ENCODE results near the gene RHOD.

The RHOD gene

DNA sequence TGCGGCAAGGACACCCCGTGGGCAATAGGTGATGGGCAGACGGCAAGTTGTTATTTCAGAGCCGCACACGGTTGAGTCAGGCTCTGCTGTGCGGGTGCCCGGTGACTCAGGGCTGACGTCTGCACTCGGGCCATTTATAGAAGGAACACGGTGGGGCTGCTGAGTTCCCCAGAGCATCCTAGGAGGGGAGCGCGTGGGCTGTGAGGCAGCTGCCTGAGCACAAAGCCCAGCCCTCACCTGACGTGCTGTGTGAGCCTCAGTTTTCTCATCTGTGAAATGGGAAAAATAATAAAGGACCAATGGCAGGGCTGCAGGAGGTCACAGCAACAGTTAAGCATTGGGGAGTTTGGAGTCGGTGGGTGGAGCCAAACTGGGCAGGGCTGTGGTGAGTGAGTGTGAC, 11.3 kb upstream of the RHOD start:
- Histone ChIP-seq H3K9ac (ENCODE audit: low read length) (no peak overlapping the region), H3K36me3 (ENCODE audit: low read length) (no peaks in the 10 kb centered on the region), H3K9me2 (replicated peaks; ENCODE audit: insufficient read depth, low read length) (no peaks in the 10 kb centered on the region), H3K27ac (ENCODE audit: low read depth, low read length) (no peak overlapping the region), H3K27me3 (ENCODE audit: low read length) (no peaks in the 10 kb centered on the region), H3K79me2 (ENCODE audit: insufficient read depth, low read length) (no peaks in the 10 kb centered on the region), H4K20me1 (ENCODE audit: low read depth, low read length) (no peaks in the 10 kb centered on the region), H3F3A (ENCODE audit: insufficient read depth) (no peaks in the 10 kb centered on the region), H3K4me3 (ENCODE audit: insufficient read depth, low read length, poor library complexity, severe bottlenecking) (no peak overlapping the region), H3K4me2 (ENCODE audit: low read depth, low read length, poor library complexity, severe bottlenecking) (no peak overlapping the region), H3K9me3 (ENCODE audit: insufficient read depth, low read length) (no peaks in the 10 kb centered on the region), H2AFZ (ENCODE audit: low read depth, low read length, severe bottlenecking) (no peak overlapping the region)
- TF ChIP-seq, protein P1, sequence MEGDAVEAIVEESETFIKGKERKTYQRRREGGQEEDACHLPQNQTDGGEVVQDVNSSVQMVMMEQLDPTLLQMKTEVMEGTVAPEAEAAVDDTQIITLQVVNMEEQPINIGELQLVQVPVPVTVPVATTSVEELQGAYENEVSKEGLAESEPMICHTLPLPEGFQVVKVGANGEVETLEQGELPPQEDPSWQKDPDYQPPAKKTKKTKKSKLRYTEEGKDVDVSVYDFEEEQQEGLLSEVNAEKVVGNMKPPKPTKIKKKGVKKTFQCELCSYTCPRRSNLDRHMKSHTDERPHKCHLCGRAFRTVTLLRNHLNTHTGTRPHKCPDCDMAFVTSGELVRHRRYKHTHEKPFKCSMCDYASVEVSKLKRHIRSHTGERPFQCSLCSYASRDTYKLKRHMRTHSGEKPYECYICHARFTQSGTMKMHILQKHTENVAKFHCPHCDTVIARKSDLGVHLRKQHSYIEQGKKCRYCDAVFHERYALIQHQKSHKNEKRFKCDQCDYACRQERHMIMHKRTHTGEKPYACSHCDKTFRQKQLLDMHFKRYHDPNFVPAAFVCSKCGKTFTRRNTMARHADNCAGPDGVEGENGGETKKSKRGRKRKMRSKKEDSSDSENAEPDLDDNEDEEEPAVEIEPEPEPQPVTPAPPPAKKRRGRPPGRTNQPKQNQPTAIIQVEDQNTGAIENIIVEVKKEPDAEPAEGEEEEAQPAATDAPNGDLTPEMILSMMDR (IDR thresholded peaks at IDR 0.05; ENCODE audit: insufficient read depth, low read length, poor library complexity, severe bottlenecking), result no peak
- no peak for TF ChIP-seq EZH2phosphoT487 (conservative IDR thresholded peaks at IDR 0.05; ENCODE audit: low read length)

DNA sequence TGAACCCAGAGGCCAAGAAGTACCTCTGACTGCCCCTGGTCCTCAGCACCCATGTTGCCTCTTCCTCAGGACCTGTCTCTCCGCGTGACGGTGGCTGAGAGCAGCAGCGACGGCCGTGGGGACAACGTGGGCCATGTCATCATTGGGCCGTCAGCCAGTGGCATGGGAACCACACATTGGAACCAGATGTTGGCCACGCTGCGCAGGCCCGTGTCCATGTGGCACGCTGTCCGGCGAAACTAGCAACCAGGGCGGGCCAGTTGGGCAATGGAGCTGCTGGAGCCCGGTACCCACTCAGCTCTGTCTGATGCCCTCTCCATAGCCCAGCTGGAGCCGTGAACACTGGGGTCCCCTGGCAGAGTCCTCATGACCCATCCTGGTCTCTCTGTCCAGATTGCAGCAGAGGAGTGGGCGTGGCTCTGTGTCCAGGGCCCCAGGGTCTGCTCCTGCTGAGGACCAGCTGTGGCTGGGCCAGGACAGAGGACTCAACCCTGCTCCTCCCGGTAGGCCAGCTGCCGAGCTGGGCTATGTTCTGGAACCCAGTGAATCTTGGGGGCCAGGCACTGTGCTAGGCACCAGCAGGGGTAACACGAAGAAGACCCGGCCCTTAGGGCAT, 8.0 kb upstream of the RHOD start:
- H3K9me2 ChIP-seq (replicated peaks; ENCODE audit: insufficient read depth, low read length), result no peaks in the 10 kb centered on the region
- H4K20me1 ChIP-seq (ENCODE audit: low read depth, low read length), result no peaks in the 10 kb centered on the region
- no peaks in the 10 kb centered on the region for H3F3A ChIP-seq (ENCODE audit: insufficient read depth)
- H3K27me3 ChIP-seq (ENCODE audit: low read length), result no peaks in the 10 kb centered on the region
- TF ChIP-seq EZH2phosphoT487 (conservative IDR thresholded peaks at IDR 0.05; ENCODE audit: low read length), result no peak
- TF ChIP-seq, protein P1 (IDR thresholded peaks at IDR 0.05; ENCODE audit: insufficient read depth, low read length, poor library complexity, severe bottlenecking), result no peak
- H2AFZ ChIP-seq (ENCODE audit: low read depth, low read length, severe bottlenecking), result no peak overlapping the region
- no peak overlapping the region for H3K4me2 ChIP-seq (ENCODE audit: low read depth, low read length, poor library complexity, severe bottlenecking)
- H3K9ac ChIP-seq (ENCODE audit: low read length), result no peak overlapping the region
- no peaks in the 10 kb centered on the region for H3K79me2 ChIP-seq (ENCODE audit: insufficient read depth, low read length)
- no peaks in the 10 kb centered on the region for H3K9me3 ChIP-seq (ENCODE audit: insufficient read depth, low read length)
- H3K36me3 ChIP-seq (ENCODE audit: low read length), result no peaks in the 10 kb centered on the region
- H3K4me3 ChIP-seq (ENCODE audit: insufficient read depth, low read length, poor library complexity, severe bottlenecking), result no peak overlapping the region
- H3K27ac ChIP-seq (ENCODE audit: low read depth, low read length), result no peak overlapping the region

DNA sequence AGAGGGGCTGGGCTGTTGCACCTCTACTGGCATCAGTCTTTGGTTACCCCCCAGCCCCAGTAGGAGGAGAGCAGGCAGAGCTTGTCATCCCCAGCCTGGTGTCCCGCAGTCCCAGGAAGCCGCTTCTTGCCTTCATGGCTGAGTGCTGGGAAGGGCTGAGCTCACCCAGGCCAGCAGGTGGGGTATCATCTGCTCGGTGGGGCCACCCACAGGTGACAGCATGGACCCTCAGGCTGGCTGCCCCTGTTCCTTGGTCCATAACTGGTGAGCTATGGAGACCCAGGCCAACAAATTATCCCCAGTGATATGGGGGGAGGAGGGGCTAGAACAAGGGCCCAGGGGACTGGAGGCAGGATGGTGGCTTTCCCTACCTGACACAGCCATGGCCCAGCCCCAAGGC, 6.5 kb upstream of the RHOD start:
- no peaks in the 10 kb centered on the region for H3K79me2 ChIP-seq (ENCODE audit: insufficient read depth, low read length)
- no peaks in the 10 kb centered on the region for H4K20me1 ChIP-seq (ENCODE audit: low read depth, low read length)
- no peaks in the 10 kb centered on the region for H3K9me2 ChIP-seq (replicated peaks; ENCODE audit: insufficient read depth, low read length)
- no peak overlapping the region for H3K4me3 ChIP-seq (ENCODE audit: insufficient read depth, low read length, poor library complexity, severe bottlenecking)
- no peaks in the 10 kb centered on the region for H3K27me3 ChIP-seq (ENCODE audit: low read length)
- H3K9me3 ChIP-seq (ENCODE audit: insufficient read depth, low read length), result no peaks in the 10 kb centered on the region
- TF ChIP-seq EZH2phosphoT487 (conservative IDR thresholded peaks at IDR 0.05; ENCODE audit: low read length), result no peak
- TF ChIP-seq, protein P1 (IDR thresholded peaks at IDR 0.05; ENCODE audit: insufficient read depth, low read length, poor library complexity, severe bottlenecking), result no peak
- H2AFZ ChIP-seq (ENCODE audit: low read depth, low read length, severe bottlenecking), result no peak overlapping the region
- no peaks in the 10 kb centered on the region for H3K36me3 ChIP-seq (ENCODE audit: low read length)
- H3K27ac ChIP-seq (ENCODE audit: low read depth, low read length), result no peak overlapping the region
- H3K4me2 ChIP-seq (ENCODE audit: low read depth, low read length, poor library complexity, severe bottlenecking), result no peak overlapping the region
- no peaks in the 10 kb centered on the region for H3F3A ChIP-seq (ENCODE audit: insufficient read depth)
- no peak overlapping the region for H3K9ac ChIP-seq (ENCODE audit: low read length)

Measured in SU-DHL-6 (cell line).